ENCODE data around the gene KCTD13.
"Not testable (repeated sequence)": the region's sequence is repeated elsewhere in the genome, so short reads cannot be mapped to it uniquely, and the experiment has no call there.

Gene KCTD13

GRCh38 chr16:29925781-29926710 lies at the start of gene KCTD13:
Gene KCTD13 (minus strand): TSS chr16:29926226. CDS start chr16:29926033, 193 bp downstream.
- peak; percentile 71 for DNase-seq (ENCODE audit: low read depth, low spot score)

- DNase-seq (ENCODE audit: low read depth, low spot score) = no peak
Observed at GRCh38 chr16:29975134-29975538, 49.1 kb upstream of the KCTD13 start.

GRCh38 chr16:29974291-29975133 lies 48.5 kb upstream of the KCTD13 start:
- DNase-seq (ENCODE audit: low read depth, low spot score) = no peak

GRCh38 chr16:29973384-29974246 lies 47.6 kb upstream of the KCTD13 start, which contains the start of gene TAOK2:
Gene TAOK2 (plus strand): TSS chr16:29973868. CDS start chr16:29977773, 3,905 bp downstream.
- peak; percentile 95 for DNase-seq (ENCODE audit: low read depth, low spot score)

- DNase-seq (ENCODE audit: low read depth, low spot score) = no peak
Observed at GRCh38 chr16:29972992-29973383, 47.0 kb upstream of the KCTD13 start.

- no peak for DNase-seq (ENCODE audit: low read depth, low spot score)
Observed at GRCh38 chr16:29972500-29972899, 46.5 kb upstream of the KCTD13 start.

GRCh38 chr16:29971304-29971703 lies 45.3 kb upstream of the KCTD13 start:
- DNase-seq (ENCODE audit: low read depth, low spot score) = no peak

- no peak for DNase-seq (ENCODE audit: low read depth, low spot score)
Observed at GRCh38 chr16:29968205-29968604, 42.2 kb upstream of the KCTD13 start.

- DNase-seq (ENCODE audit: low read depth, low spot score) = no peak
Observed at GRCh38 chr16:29963021-29963743, 37.2 kb upstream of the KCTD13 start.

- DNase-seq (ENCODE audit: low read depth, low spot score) = no peak
Observed at GRCh38 chr16:29962344-29962994, 36.4 kb upstream of the KCTD13 start.

- DNase-seq (ENCODE audit: low read depth, low spot score) = peak; percentile 83
Observed at GRCh38 chr16:29961479-29962343, 35.7 kb upstream of the KCTD13 start, which contains the start of gene TMEM219. Gene TMEM219 (plus strand): TSS chr16:29962079. CDS start chr16:29963144, 1,065 bp downstream.

- DNase-seq (ENCODE audit: low read depth, low spot score) = no peak
Observed at GRCh38 chr16:29961127-29961478, 35.1 kb upstream of the KCTD13 start.

- DNase-seq (ENCODE audit: low read depth, low spot score) = not testable (repeated sequence)
Observed at GRCh38 chr16:29959821-29960220, 33.8 kb upstream of the KCTD13 start.

- no peak for DNase-seq (ENCODE audit: low read depth, low spot score)
Observed at GRCh38 chr16:29959293-29959692, 33.3 kb upstream of the KCTD13 start.

- no peak for DNase-seq (ENCODE audit: low read depth, low spot score)
Observed at GRCh38 chr16:29958756-29959155, 32.7 kb upstream of the KCTD13 start.

GRCh38 chr16:29951625-29952365 lies 25.8 kb upstream of the KCTD13 start:
- no peak for DNase-seq (ENCODE audit: low read depth, low spot score)

- no peak for DNase-seq (ENCODE audit: low read depth, low spot score)
Observed at GRCh38 chr16:29950806-29951461, 24.9 kb upstream of the KCTD13 start.

GRCh38 chr16:29947897-29948296 lies 21.9 kb upstream of the KCTD13 start:
- DNase-seq (ENCODE audit: low read depth, low spot score) = no peak

All from activated naive CD8-positive, alpha-beta T cell treated with anti-CD3 and anti-CD28 coated beads, Interleukin-2, amount 50 U/mL, for 16 hours (primary cell).